ENCODE data around the gene CACYBP.
"Not testable (repeated sequence)": the region's sequence is repeated elsewhere in the genome, so short reads cannot be mapped to it uniquely, and the experiment has no call there.

CACYBP gene

GRCh38 chr1:175015243-175015642 is 15.5 kb downstream of the CACYBP start:
- DNase-seq: no peak

GRCh38 chr1:175019524-175019923 is 19.8 kb downstream of the CACYBP start:
- no peak for DNase-seq

GRCh38 chr1:175023043-175023921 is 23.5 kb downstream of the CACYBP start, which contains the start of gene MRPS14:
Gene MRPS14 (minus strand): TSS chr1:175023425. CDS start chr1:175023408, 17 bp downstream.
- DNase-seq: peak; percentile 99

GRCh38 chr1:175023922-175024242 is 24.1 kb downstream of the CACYBP start:
- not testable (repeated sequence) for DNase-seq

- DNase-seq: no peak
Measured at GRCh38 chr1:175024773-175025172, 25.0 kb downstream of the CACYBP start.

- no peak for DNase-seq
Measured at GRCh38 chr1:175033953-175034352, 34.2 kb downstream of the CACYBP start.

GRCh38 chr1:175034775-175035174 is 35.0 kb downstream of the CACYBP start:
- no peak for DNase-seq

- DNase-seq: no peak
Measured at GRCh38 chr1:175035865-175036264, 36.1 kb downstream of the CACYBP start.

- DNase-seq: no peak
Measured at GRCh38 chr1:175036476-175036875, 36.7 kb downstream of the CACYBP start.

GRCh38 chr1:175037416-175037815 is 37.7 kb downstream of the CACYBP start:
- DNase-seq: no peak

- DNase-seq: no peak
Measured at GRCh38 chr1:175040324-175040879, 40.7 kb downstream of the CACYBP start.

GRCh38 chr1:175042650-175043049 is 42.9 kb downstream of the CACYBP start:
- DNase-seq: no peak

- no peak for DNase-seq
Measured at GRCh38 chr1:175043824-175044223, 44.1 kb downstream of the CACYBP start.

- DNase-seq: not testable (repeated sequence)
Measured at GRCh38 chr1:175044591-175044990, 44.8 kb downstream of the CACYBP start.

- no peak for DNase-seq
Measured at GRCh38 chr1:175045097-175045496, 45.4 kb downstream of the CACYBP start.

- no peak for DNase-seq
Measured at GRCh38 chr1:175045519-175045918, 45.8 kb downstream of the CACYBP start.

- DNase-seq: no peak
Measured at GRCh38 chr1:175050992-175051391, 51.2 kb downstream of the CACYBP start.

GRCh38 chr1:175054736-175055135 is 55.0 kb downstream of the CACYBP start:
- no peak for DNase-seq

Measured in CD4-positive, alpha-beta T cell treated with Interleukin-10 for 1 hour (primary cell).